Epidermal melanocyte (primary cell): ENCODE results near the gene CXCR4.

ENCODE experiments used
- DNase-seq: peaks from one replicate; pipeline ENCODE4 v3.0.0; 2011; ENCODE audit warnings: low spot score; ENCODE audit not compliant: insufficient read length

CXCR4 gene

GRCh38 chr2:136117909-136118818, at the start of gene CXCR4:
Gene CXCR4, minus strand, starts transcription at chr2:136118149. Its CDS starts 89 bp downstream, at chr2:136118060.
- DNase-seq, result no peak

GRCh38 chr2:136164280-136164776, 46.4 kb upstream of the CXCR4 start:
- DNase-seq, result no peak

GRCh38 chr2:136162438-136162837, 44.5 kb upstream of the CXCR4 start:
- DNase-seq, result no peak

- no peak for DNase-seq
Observed at GRCh38 chr2:136156411-136156810, 38.5 kb upstream of the CXCR4 start.

- DNase-seq, result no peak
Observed at GRCh38 chr2:136154384-136154783, 36.4 kb upstream of the CXCR4 start.

- DNase-seq, result no peak
Observed at GRCh38 chr2:136151021-136151971, 33.3 kb upstream of the CXCR4 start.

GRCh38 chr2:136149011-136149410, 31.1 kb upstream of the CXCR4 start:
- no peak for DNase-seq

GRCh38 chr2:136146564-136146963, 28.6 kb upstream of the CXCR4 start:
- no peak for DNase-seq

GRCh38 chr2:136143603-136144451, 25.9 kb upstream of the CXCR4 start:
- no peak for DNase-seq

GRCh38 chr2:136141510-136142149, 23.7 kb upstream of the CXCR4 start:
- no peak for DNase-seq

- DNase-seq, result no peak
Observed at GRCh38 chr2:136139631-136140030, 21.7 kb upstream of the CXCR4 start.

GRCh38 chr2:136137982-136138381, 20.0 kb upstream of the CXCR4 start:
- no peak for DNase-seq

- no peak for DNase-seq
Observed at GRCh38 chr2:136136931-136137330, 19.0 kb upstream of the CXCR4 start.

GRCh38 chr2:136135921-136136906, 18.3 kb upstream of the CXCR4 start:
- DNase-seq, result no peak

- no peak for DNase-seq
Observed at GRCh38 chr2:136135462-136135861, 17.5 kb upstream of the CXCR4 start.

- DNase-seq, result no peak
Observed at GRCh38 chr2:136134126-136134525, 16.2 kb upstream of the CXCR4 start.

GRCh38 chr2:136133586-136133985, 15.6 kb upstream of the CXCR4 start:
- no peak for DNase-seq

- DNase-seq, result no peak
Observed at GRCh38 chr2:136133176-136133575, 15.2 kb upstream of the CXCR4 start.

GRCh38 chr2:136132825-136133155, 14.8 kb upstream of the CXCR4 start:
- no peak for DNase-seq
